ENCODE measurements around the gene ZNF117.
A peak's percentile ranks its signal among the peaks of the same experiment; 100 is the strongest.
"Not testable (repeated sequence)": the region's sequence is repeated elsewhere in the genome, so short reads cannot be mapped to it uniquely, and the experiment has no call there.

The ZNF117 gene

GRCh38 chr7:64978497-64979203 lies 12.2 kb downstream of the ZNF117 start:
- TF ChIP-seq, protein P1, sequence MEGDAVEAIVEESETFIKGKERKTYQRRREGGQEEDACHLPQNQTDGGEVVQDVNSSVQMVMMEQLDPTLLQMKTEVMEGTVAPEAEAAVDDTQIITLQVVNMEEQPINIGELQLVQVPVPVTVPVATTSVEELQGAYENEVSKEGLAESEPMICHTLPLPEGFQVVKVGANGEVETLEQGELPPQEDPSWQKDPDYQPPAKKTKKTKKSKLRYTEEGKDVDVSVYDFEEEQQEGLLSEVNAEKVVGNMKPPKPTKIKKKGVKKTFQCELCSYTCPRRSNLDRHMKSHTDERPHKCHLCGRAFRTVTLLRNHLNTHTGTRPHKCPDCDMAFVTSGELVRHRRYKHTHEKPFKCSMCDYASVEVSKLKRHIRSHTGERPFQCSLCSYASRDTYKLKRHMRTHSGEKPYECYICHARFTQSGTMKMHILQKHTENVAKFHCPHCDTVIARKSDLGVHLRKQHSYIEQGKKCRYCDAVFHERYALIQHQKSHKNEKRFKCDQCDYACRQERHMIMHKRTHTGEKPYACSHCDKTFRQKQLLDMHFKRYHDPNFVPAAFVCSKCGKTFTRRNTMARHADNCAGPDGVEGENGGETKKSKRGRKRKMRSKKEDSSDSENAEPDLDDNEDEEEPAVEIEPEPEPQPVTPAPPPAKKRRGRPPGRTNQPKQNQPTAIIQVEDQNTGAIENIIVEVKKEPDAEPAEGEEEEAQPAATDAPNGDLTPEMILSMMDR (conservative IDR thresholded peaks at IDR 0.05; ENCODE audit: low read depth, low read length): no peak
- H3K4me3 ChIP-seq (ENCODE audit: low read length): no peak overlapping the region
- no peak for DNase-seq (ENCODE audit: low read depth)

GRCh38 chr7:64965594-64965993 lies 25.2 kb downstream of the ZNF117 start:
- H3K4me3 ChIP-seq (ENCODE audit: low read length): no peak overlapping the region
- TF ChIP-seq, protein P1 (conservative IDR thresholded peaks at IDR 0.05; ENCODE audit: low read depth, low read length): no peak
- DNase-seq (ENCODE audit: low read depth): no peak

GRCh38 chr7:64959072-64959747 lies 31.6 kb downstream of the ZNF117 start:
- DNase-seq (ENCODE audit: low read depth): no peak
- no peak overlapping the region for H3K4me3 ChIP-seq (ENCODE audit: low read length)
- TF ChIP-seq, protein P1 (conservative IDR thresholded peaks at IDR 0.05; ENCODE audit: low read depth, low read length): no peak

- no peak for DNase-seq (ENCODE audit: low read depth)
- TF ChIP-seq, protein P1 (conservative IDR thresholded peaks at IDR 0.05; ENCODE audit: low read depth, low read length): peak; percentile 76
These were observed 39.5 kb downstream of the ZNF117 start for GRCh38 chr7:64951250-64951848.

GRCh38 chr7:64950673-64951072 lies 40.2 kb downstream of the ZNF117 start:
- not testable (repeated sequence) for DNase-seq (ENCODE audit: low read depth); H3K4me3 ChIP-seq (ENCODE audit: low read length)

More at GRCh38 chr7:64951250-64951848, 39.5 kb downstream of the ZNF117 start:
- no peak overlapping the region for H3K4me3 ChIP-seq (ENCODE audit: low read length)

DNA sequence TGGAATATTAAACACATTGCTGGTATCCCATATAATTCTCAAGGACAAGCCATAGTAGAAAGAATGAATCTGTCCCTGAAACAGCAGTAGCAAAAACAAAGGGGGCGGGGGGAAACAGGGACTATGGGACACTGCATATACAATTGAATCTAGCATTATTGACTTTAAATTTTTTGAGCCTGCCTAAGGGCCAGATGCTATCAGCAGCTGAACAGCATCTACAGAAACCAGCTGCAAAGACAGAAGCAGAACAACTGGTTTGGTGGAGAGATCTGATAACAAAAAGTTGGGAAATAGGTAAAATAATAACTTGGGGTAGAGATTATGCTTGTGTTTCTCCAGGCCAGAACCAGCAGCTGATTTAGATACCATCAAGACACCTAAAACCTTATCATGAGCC lies 42.1 kb downstream of the ZNF117 start:
- not testable (repeated sequence) for DNase-seq (ENCODE audit: low read depth); H3K4me3 ChIP-seq (ENCODE audit: low read length)

GRCh38 chr7:64947252-64948000 lies 43.4 kb downstream of the ZNF117 start:
- DNase-seq (ENCODE audit: low read depth): no peak
- H3K4me3 ChIP-seq (ENCODE audit: low read length): peak overlapping the region; percentile 56

More at GRCh38 chr7:64947252-64948000, 43.4 kb downstream of the ZNF117 start:
- TF ChIP-seq, protein P1 (conservative IDR thresholded peaks at IDR 0.05; ENCODE audit: low read depth, low read length): no peak

Data from retinal pigment epithelial cell (primary cell).